Measurements from ENCODE around the gene KCTD5. TPM values are rescaled to one million over a fixed set of nuclear protein-coding genes. Genes with fewer than 3 reads are reported as not detected.

KCTD5 gene
- total and polyA plus RNA-seq, 2 of the 8 experiments (the other 6 are each of a cell fraction or from before 2014, with no cell fraction given), result 26.6 to 31.8 TPM

GRCh38 chr16:2753733-2754020 lies 71.4 kb downstream of the KCTD5 start (continued):
- TF ChIP-seq RNF2 (IDR thresholded peaks at IDR 0.05; ENCODE audit: borderline replicate concordance, low read depth, low read length, missing control alignments, poor library complexity, severe bottlenecking) (no peak), GTF2F1 (IDR thresholded peaks at IDR 0.05; ENCODE audit: borderline replicate concordance, low read depth, low read length) (no peak), PHF8 (conservative IDR thresholded peaks at IDR 0.05; ENCODE audit: low read depth, low read length) (no peak), SIRT6 (IDR thresholded peaks at IDR 0.05; ENCODE audit: low read length) (no peak)
